DND-41 (cell line): ENCODE data around the gene DCPS.

Experiments
- ATAC-seq: fragments of 200-7000 bp; cut with Tn5 transposase; 3 replicates; pipeline ENCODE4 v1.9.1; 2021; ENCODE audit warnings: low read depth; ENCODE audit not compliant: insufficient read depth
- DNase-seq: peaks from one replicate; pipeline ENCODE4 v3.0.0-alpha.2; 2020
- H2AFZ ChIP-seq: 2 replicates; pipeline ENCODE4 v1.6.0; 2012; ENCODE audit warnings: low read depth, low read length
- H3K27ac ChIP-seq: 2 replicates; pipeline ENCODE4 v1.5.1; 2012; ENCODE audit warnings: low read length, inconsistent platforms
- H3K27me3 ChIP-seq: fragments of 200-600 bp; sonication (generic); 2 replicates; pipeline ENCODE4 v1.6.0; 2012; ENCODE audit warnings: low read length, mild to moderate bottlenecking, inconsistent platforms; ENCODE audit not compliant: insufficient read depth, poor library complexity
- H3K36me3 ChIP-seq: 2 replicates; pipeline ENCODE4 v1.5.1; 2012; ENCODE audit warnings: low read length, inconsistent platforms; ENCODE audit not compliant: insufficient read depth
- H3K4me1 ChIP-seq: 2 replicates; pipeline ENCODE4 v1.5.1; 2012; ENCODE audit warnings: mild to moderate bottlenecking, low read length; ENCODE audit not compliant: insufficient read depth
- H3K4me2 ChIP-seq: 2 replicates; pipeline ENCODE4 v1.6.0; 2012; ENCODE audit warnings: mild to moderate bottlenecking, moderate library complexity, low read length, inconsistent platforms; ENCODE audit not compliant: insufficient read depth
- H3K4me3 ChIP-seq, 2 experiments: fragments of 200-600 bp in 1 of 2; shearing (Covaris generic) in 1 of 2; 2 replicates each; pipeline ENCODE4 v1.5.1; 2012 to 2016; ENCODE audit warnings: inconsistent platforms in 2 of 2, low read length in 2 of 2, mild to moderate bottlenecking in 2 of 2, low read depth in 1 of 2, moderate library complexity in 1 of 2
- H3K79me2 ChIP-seq: 2 replicates; pipeline ENCODE4 v1.6.0; 2012; ENCODE audit warnings: low read length, inconsistent platforms; ENCODE audit not compliant: insufficient read depth
- H3K9ac ChIP-seq: 2 replicates; pipeline ENCODE4 v1.6.0; 2012; ENCODE audit warnings: low read depth, mild to moderate bottlenecking, inconsistent platforms, low read length, moderate library complexity
- H3K9me3 ChIP-seq: 2 replicates; pipeline ENCODE4 v1.5.1; 2012; ENCODE audit warnings: low read length, moderate library complexity, mild to moderate bottlenecking, inconsistent platforms; ENCODE audit not compliant: insufficient read depth, severe bottlenecking
- H4K20me1 ChIP-seq: 2 replicates; pipeline ENCODE4 v1.6.0; 2012; ENCODE audit warnings: low read length; ENCODE audit not compliant: insufficient read depth
- EZH2 ChIP-seq: IDR thresholded peaks from 3 replicates; pipeline ENCODE4 v1.6.1; 2012; ENCODE audit warnings: borderline replicate concordance, low read depth, mild to moderate bottlenecking, moderate library complexity, low read length, inconsistent platforms; ENCODE audit not compliant: severe bottlenecking
- TF ChIP-seq, protein P1 (sequence below): IDR thresholded peaks from 2 replicates; pipeline ENCODE4 v1.5.1; 2012; ENCODE audit warnings: borderline replicate concordance, low read length, moderate library complexity, mild to moderate bottlenecking; ENCODE audit not compliant: poor library complexity, severe bottlenecking; ENCODE audit errors: extremely low read depth

Gene DCPS

GRCh38 chr11:126387857-126388256, 84.0 kb downstream of the DCPS start:
- Histone ChIP-seq H3K36me3 (no peaks in the 10 kb centered on the region), H4K20me1 (peaks cover 26% of the 10 kb centered on the region), H3K4me2 (no peak overlapping the region), H2AFZ (no peak overlapping the region), H3K27me3 (no peaks in the 10 kb centered on the region), H3K4me3 (no peak overlapping the region), H3K27ac (no peak overlapping the region), H3K4me1 (peaks cover 6% of the 10 kb centered on the region), H3K79me2 (peaks cover 14% of the 10 kb centered on the region), H3K9me3 (no peaks in the 10 kb centered on the region), H3K9ac (no peak overlapping the region)
- no peak for ATAC-seq
- no peak for DNase-seq
- TF ChIP-seq EZH2, result no peak
- TF ChIP-seq, protein P1, sequence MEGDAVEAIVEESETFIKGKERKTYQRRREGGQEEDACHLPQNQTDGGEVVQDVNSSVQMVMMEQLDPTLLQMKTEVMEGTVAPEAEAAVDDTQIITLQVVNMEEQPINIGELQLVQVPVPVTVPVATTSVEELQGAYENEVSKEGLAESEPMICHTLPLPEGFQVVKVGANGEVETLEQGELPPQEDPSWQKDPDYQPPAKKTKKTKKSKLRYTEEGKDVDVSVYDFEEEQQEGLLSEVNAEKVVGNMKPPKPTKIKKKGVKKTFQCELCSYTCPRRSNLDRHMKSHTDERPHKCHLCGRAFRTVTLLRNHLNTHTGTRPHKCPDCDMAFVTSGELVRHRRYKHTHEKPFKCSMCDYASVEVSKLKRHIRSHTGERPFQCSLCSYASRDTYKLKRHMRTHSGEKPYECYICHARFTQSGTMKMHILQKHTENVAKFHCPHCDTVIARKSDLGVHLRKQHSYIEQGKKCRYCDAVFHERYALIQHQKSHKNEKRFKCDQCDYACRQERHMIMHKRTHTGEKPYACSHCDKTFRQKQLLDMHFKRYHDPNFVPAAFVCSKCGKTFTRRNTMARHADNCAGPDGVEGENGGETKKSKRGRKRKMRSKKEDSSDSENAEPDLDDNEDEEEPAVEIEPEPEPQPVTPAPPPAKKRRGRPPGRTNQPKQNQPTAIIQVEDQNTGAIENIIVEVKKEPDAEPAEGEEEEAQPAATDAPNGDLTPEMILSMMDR, result no peak

DNA sequence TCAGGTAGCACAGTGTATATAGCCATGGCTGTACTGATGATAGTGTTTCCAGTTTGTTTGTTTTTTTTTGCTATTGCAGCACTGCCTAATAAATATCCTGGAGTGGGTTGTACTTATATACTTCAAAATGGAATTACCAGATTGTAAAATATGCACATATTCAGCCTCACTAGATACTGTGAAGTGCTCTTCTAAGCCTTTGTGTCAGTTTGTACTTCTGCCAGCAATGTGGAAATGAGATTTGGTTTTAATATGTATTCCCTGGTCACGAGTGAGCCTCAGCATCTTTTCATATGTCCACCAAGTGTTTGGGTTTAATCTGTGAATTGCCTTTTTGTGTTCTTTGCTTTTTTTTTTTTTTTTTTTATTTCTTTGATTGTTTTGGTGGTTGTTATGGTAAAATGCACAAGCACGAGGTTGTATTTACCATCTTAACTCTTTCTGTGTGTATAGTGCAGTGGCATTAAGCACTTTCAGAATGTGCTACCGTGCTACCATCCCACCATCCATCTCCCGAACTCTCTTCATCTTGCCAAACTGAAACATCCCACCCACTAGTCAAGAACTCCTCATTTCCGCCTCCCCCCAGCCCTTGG, 86.5 kb downstream of the DCPS start:
- no peak overlapping the region for H3K4me2 ChIP-seq
- no peak overlapping the region for H3K9ac ChIP-seq
- ATAC-seq (no peak), DNase-seq (no peak)
- TF ChIP-seq, protein P1, result no peak
- no peak for TF ChIP-seq EZH2
- no peaks in the 10 kb centered on the region for H3K27me3 ChIP-seq
- H3K4me3 ChIP-seq, result no peak overlapping the region
- H3K36me3 ChIP-seq, result no peaks in the 10 kb centered on the region
- H4K20me1 ChIP-seq, result peaks cover 18% of the 10 kb centered on the region
- H3K4me1 ChIP-seq, result peaks cover 9% of the 10 kb centered on the region
- H3K27ac ChIP-seq, result no peak overlapping the region
- peaks cover 20% of the 10 kb centered on the region for H3K79me2 ChIP-seq
- no peaks in the 10 kb centered on the region for H3K9me3 ChIP-seq
- H2AFZ ChIP-seq, result no peak overlapping the region

- H3K4me2 ChIP-seq, result no peak overlapping the region
- TF ChIP-seq, protein P1, result no peak
- no peak for TF ChIP-seq EZH2
- H3K27me3 ChIP-seq, result no peaks in the 10 kb centered on the region
- H3K9ac ChIP-seq, result no peak overlapping the region
- no peak overlapping the region for H3K4me3 ChIP-seq
- H3K9me3 ChIP-seq, result no peaks in the 10 kb centered on the region
- H3K36me3 ChIP-seq, result no peaks in the 10 kb centered on the region
- ATAC-seq (no peak), DNase-seq (no peak)
- H4K20me1 ChIP-seq, result peaks cover 11% of the 10 kb centered on the region
- no peak overlapping the region for H2AFZ ChIP-seq
- H3K27ac ChIP-seq, result peak overlapping the region; percentile 22
- H3K4me1 ChIP-seq, result peaks cover 9% of the 10 kb centered on the region
- H3K79me2 ChIP-seq, result peaks cover 15% of the 10 kb centered on the region; the same call in 1 of the 2 replicates
Observed at GRCh38 chr11:126391286-126391954, 87.6 kb downstream of the DCPS start.
